Measurements from ENCODE around the gene ESPL1.

The ESPL1 gene

GRCh38 chr12:53267999-53268629 is at the start of gene ESPL1:
Gene ESPL1, plus strand, starts transcription at chr12:53268299. Its CDS starts 468 bp downstream, at chr12:53268767.
- peak; percentile 48 for DNase-seq

DNA sequence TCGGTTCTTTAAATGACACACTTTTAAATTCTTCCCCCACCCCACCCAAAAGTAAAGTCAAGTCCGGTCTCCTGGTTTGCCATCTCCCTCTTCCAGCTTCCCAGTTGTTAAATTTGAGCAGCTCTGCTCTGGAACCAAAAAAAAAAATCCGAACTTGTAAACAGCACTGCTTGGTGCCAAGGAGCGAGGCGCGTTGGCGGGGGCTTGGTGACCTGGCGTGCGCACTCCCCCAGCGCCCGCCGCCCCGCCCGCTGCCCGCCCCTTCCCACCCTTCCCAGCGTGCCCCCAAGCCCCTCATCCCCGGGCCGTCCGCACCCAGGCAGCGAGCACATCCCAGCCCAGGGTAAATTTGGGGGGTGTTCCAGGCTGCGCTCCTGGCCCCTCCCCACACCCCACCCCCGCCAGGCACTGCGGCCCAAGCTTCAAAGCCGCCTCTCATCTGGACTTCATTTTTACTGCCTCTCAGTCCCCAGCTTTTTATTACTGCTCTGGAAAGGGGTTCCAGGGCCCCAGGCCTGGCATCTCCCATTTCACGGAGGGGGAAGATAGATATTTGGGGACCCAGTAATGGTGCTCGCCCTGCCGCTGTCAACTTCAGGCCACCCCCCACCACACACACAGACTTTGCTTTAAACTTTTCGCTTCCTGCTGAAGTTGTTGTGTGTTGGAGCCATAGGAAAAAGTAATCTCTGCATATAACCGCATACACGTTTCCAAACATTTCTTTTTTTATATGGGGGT is 49.4 kb upstream of the ESPL1 start:
- DNase-seq = no peak

DNA sequence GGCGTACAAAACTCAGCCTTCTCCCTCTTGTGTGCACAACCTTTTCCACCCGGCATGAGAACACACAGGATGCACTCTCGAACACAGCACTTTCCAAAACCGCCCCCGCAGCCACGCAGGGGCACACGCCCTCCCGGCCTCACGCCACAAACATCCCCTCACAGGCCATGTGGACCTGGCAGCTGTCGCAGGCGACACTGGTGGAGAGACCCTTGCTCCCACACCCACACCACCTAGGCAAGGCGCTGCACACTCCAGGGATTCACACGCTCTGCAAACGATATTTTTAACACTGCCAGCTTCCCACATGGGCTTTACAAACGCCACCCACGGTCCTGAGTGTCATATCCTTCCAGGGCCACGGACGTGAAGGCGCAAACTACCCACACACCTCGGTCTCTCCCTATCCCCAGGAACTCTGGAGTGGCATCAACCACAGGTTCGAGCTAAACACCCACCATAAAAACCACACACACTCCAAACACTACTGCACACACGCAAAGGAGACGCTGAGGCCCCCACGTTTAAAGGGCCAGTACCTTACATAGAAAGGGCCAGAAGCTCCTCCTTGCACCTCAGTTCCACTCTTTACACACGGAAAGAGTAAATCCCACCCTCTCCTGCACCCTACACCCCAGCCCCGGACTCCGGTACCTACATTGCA is 48.7 kb upstream of the ESPL1 start:
- no peak for DNase-seq

DNA sequence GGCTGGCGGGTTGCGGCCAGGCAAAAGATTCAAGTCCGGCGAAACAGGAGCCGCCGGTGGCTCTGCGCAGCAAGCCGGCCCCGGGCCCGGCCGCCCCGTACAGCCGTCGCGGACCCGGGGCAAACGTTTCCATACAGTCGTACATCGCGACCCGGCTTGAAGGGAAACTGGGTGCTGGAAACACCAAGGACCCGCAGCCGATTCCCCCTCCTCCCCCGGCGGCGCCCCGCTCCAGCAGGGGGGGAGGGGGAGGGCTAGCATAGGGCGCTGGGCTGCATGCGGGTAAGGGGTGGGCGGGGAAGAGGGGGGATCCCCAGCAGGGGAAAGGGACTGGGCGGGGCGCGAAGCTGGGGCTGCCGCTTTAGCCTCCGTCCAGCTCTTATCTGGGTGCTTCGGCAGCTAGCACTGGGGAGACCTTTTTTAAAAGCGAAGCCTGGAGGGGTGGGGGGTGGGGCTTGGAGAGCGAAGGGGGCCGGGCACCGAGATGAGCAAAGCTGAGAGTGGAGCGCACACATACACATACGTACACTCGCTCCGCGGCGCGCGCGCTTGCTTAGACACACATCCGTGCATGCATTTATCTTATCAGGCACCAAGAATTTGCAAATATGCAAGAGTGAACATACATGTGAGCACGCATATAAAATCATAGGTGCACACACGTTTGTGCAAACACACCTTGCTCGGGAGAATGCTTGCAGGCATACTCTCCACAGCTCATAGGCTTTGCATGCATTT is 48.0 kb upstream of the ESPL1 start:
- DNase-seq = peak; percentile 33

DNA sequence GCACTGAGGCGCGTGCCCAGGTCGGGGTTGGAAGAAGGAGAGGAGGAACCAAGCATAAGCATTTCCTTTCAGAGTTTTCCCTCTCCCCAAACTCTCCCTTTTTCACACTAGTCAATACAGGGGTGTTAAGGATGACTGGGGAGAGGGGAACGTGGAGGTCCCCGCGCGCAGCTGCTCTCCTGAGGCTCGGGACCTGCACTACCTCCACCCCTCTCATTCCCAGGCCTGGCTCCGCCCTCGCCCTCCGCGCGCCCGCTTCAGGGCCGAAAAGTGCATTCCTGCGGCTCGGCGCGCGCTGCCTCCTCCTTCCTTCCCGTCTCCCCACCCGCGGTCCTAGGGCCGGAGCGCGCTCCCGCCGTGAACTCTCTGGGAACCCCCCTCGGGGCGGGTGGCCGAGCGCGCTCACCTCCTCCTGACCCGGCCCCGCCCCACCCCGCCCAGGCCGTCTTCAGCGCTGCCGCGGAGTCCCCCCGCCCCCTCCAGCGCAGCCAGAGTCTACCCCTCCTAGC is 47.4 kb upstream of the ESPL1 start:
- peak; percentile 76 for DNase-seq

- peak; percentile 70 for DNase-seq
These were observed 46.7 kb upstream of the ESPL1 start for GRCh38 chr12:53221203-53222080.

- DNase-seq = no peak
These were observed 45.9 kb upstream of the ESPL1 start for GRCh38 chr12:53222170-53222721.

- DNase-seq = no peak
These were observed 45.3 kb upstream of the ESPL1 start for GRCh38 chr12:53222806-53223261.

GRCh38 chr12:53223389-53224060 is 44.6 kb upstream of the ESPL1 start:
- DNase-seq = no peak

DNA sequence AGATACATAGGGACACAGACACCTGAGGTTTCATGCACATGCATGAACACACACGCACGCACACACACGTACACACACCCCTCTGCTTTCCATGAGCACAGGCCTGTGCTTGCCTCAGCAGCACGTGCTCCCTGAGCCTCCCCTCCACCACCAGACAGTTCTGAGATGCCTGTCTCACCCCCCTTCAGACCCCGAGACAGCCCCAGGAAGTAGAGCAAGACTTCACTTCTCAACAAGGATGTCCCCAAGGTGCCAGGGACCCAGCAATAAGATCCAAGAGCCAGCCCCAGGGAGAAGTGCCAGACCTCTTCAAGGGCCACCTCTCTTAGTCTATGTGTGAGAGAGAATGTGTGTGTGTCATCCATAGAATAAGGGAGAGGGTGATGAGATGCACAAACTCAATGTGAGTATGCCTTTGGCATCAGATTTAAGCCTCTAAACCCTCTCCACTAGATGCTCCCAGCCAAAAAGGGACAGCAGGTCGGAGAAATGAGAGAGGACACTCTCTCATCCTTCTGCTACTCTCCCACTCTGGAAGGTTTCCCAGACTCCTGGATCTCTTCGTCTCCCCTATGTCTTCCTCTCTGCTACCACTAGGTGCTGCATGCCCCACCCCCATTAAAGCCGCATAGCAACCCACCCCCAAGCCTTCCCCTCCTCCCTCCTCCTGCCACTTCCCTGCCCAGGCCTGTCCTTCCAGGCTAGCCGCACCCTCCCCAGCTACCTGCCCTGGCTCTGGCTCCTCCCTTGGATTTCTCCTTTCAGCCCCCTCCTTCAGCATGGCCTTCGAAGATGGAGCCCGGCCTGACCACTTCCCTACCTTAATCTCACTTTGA is 43.8 kb upstream of the ESPL1 start:
- DNase-seq = peak; percentile 43

- no peak for DNase-seq
These were observed 43.0 kb upstream of the ESPL1 start for GRCh38 chr12:53224897-53225634.

DNA sequence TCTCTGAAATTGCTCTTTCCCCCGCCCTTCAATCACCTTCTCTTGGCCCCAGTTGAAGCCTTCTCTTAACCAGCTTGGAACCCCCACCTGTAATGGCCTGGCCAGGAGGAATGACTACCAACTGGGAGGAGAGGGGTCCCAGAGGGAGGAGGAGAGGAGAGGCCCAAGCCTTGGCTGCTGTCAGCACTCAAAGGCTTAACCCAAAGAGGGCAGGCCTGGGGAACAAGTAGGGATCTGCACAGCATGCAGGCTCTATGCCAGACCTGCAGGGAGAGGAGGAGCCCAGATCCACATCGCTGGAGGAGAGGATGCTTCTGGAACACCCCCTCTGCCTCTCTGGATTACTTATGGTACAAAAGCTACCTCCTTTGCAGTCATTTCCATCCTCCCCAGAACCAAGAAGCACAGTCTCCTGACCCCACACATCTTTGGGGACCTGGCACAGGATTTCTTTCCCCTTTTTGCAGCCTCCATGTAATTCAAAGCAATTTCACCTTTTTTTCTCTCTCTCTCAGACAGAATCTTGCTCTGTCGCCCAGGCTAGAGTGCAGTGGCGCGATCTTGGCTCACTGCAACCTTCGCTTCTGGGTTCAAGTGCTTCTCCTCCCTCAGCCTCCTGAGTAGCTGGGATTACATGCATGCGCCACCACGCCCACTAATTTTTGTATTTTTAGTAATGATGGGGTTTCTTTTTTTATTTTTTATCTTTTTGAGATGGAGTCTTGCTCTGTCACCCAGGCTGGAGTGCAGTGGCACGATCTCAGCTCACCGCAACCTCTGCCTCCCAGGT is 42.3 kb upstream of the ESPL1 start:
- DNase-seq = no peak

DNA sequence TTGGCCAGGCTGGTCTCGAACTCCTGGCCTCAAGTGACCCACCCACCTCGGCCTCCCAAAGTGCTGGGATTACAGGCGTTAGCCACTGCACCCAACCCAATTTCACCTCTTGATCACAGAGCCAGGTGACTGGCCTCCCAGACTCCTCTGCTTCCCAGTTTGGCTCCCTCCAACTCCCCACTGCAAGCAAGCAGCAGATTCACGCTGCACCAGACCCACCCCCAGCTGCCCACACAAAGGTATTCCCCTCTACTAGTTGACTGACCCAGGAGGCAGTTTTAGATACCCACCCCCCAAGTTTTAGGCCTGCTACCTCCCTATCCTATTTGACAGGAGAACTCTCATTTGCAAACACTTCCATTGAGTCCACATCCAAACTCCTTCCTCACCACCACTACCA is 41.3 kb upstream of the ESPL1 start:
- no peak for DNase-seq

DNA sequence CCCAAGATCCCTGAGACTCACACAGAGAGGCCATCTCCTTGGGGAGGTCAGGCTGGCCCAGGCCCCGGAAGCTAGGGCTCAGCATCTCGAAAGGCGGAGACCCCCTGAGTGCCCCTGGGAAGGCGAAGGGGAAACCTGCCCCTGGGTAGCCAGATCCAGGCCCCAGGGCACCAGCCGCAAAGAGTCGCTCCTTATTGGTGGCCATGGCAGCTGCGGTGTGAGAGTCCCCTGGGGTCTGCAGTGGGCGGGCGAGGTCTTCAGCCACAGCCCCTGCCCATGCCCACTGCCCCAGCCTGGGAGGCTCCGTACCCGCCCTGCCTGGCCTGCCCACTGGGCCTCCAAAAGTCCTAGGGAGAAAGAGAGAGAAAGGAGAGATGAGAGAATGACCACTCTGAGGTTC is 40.8 kb upstream of the ESPL1 start:
- DNase-seq = no peak

DNA sequence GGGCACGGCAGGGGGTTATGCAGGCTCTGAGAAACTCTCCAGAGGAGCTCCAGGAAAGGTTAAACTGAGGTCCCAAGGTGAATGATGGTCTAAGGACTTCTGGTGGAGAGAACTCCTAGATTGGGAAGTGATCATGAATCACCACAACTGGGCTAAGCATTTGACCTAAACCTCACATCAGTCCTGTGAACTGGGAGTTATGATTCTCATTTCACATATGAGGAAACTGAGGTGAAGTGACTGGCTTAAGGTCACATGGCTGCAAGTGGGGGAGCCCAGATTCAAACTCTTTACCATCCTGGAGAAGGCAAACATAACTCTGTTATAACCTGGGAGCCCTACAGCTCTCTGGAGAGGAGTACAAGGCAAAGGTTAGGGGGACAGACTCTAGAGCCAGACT is 40.3 kb upstream of the ESPL1 start:
- DNase-seq = no peak

DNA sequence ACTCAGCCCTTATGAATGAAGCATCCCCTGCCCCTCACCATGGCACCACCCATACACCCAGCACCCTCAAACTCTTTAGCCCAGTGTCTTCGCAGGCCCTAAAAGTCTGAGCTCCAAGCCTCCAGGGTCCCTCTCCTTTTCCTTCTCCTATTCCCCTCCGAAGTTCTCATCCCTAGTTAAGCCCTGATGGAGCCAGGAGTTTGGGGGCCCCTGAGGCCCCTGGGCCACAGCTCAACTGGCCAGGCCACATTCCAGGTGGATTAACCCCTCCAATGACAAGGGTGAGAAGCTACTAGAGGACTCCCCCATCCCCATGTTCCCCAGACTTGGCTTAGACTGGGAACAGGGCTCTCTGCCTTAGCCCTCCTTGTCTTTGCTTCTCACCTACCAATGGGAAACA is 38.6 kb upstream of the ESPL1 start:
- no peak for DNase-seq

- no peak for DNase-seq
These were observed 37.8 kb upstream of the ESPL1 start for GRCh38 chr12:53230108-53230845.

DNA sequence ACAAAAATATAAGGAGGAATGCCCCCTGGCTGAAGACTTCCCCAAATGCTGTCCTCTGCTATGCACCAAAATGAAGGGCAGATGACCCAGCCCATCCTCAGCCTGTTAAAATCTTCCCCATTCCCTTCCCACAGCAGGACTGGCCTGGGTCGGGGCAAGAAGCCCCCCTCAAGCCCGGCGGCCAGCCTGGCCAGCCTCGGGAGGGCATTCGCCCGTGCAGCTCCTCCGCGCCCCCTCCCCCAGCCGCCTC is 36.5 kb upstream of the ESPL1 start:
- DNase-seq = no peak
